Spleen (tissue), 7 donors: ENCODE results near the gene GJD3.

Experiments
- POLR2A ChIP-seq, 3 donors: fragments of 450-650 bp; IDR thresholded peaks; one replicate each; pipeline ENCODE4 v1.5.1; 2017; ENCODE audit warnings: antibody characterized with exemption in 3 of 3, mild to moderate bottlenecking in 1 of 3
- TF ChIP-seq, protein P1 (sequence below), 11 experiments: fragments of 200-600 bp in 7 of 11; fragments of 450-650 bp in 4 of 11; sonication (generic) in 4 of 11; IDR thresholded peaks in 8 of 11; conservative IDR thresholded peaks in 3 of 11; 1 replicate in 7 of 11; 2 replicates in 4 of 11; pipeline versions ENCODE4 v1.4.0 to v1.8.0; 2016 to 2021; ENCODE audit warnings: antibody characterized with exemption in 11 of 11, inconsistent platforms in 4 of 11, mild to moderate bottlenecking in 1 of 11
- donor health status: DM: no; HTN: no; CAD: no; lungs with moderate emphysema.
- donor health status: DM: no; HTN: no; CAD: no.
- donor health status: DM: no; HTN: no; CAD: no.

DNA sequence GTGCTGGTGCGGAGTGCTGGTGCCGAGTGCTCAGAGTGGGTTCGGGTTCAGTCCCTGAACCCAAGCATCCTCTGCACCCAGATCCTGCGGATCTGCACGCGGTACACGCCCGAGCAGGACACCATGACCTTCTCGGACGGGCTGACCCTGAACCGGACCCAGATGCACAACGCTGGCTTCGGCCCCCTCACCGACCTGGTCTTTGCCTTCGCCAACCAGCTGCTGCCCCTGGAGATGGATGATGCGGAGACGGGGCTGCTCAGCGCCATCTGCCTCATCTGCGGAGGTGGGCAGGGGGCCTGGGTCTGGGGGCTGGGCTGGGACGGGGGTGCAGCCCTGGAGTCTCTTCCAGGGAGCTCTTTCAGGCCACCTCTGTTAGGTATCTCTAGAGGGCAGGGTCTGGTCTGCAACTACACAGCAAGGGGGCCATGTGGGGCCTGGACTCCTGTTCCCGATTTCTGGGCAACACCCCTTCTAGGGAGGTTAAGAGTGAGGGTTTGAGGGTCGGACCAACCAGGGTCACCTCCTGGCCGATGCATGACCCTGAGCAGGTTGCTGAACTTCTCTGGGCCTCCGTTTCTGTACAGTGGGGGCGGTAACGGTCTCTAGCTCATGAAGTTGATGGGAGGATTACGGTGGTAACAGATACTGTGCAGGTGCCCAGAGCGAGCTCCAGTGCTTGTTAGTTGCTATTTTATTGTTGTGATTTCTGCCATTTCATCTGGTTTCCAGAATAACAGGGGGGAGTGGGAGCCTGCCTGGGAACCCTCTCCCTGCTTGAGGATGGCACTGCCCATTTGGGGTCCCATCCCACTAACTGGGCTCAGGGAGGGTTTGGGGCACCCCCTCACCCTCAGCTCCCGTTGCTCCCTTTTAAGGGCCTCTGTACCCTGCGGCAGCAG lies 10.1 kb downstream of the GJD3 start:
- TF ChIP-seq, protein P1, sequence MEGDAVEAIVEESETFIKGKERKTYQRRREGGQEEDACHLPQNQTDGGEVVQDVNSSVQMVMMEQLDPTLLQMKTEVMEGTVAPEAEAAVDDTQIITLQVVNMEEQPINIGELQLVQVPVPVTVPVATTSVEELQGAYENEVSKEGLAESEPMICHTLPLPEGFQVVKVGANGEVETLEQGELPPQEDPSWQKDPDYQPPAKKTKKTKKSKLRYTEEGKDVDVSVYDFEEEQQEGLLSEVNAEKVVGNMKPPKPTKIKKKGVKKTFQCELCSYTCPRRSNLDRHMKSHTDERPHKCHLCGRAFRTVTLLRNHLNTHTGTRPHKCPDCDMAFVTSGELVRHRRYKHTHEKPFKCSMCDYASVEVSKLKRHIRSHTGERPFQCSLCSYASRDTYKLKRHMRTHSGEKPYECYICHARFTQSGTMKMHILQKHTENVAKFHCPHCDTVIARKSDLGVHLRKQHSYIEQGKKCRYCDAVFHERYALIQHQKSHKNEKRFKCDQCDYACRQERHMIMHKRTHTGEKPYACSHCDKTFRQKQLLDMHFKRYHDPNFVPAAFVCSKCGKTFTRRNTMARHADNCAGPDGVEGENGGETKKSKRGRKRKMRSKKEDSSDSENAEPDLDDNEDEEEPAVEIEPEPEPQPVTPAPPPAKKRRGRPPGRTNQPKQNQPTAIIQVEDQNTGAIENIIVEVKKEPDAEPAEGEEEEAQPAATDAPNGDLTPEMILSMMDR (IDR thresholded peaks at IDR 0.05 in 8 of 11, conservative IDR thresholded peaks at IDR 0.05 in 3 of 11) = no peak
- no peak for TF ChIP-seq POLR2A (IDR thresholded peaks at IDR 0.05)
